ENCODE measurements around the gene MDGA2. TPM values are rescaled to one million over a fixed set of nuclear protein-coding genes. Genes with fewer than 3 reads are reported as not detected.
"Not testable (repeated sequence)": the region's sequence is repeated elsewhere in the genome, so short reads cannot be mapped to it uniquely, and the experiment has no call there.

The MDGA2 gene
- total RNA-seq, 2 donors from 2014 or later = not detected

- no peak overlapping the region for H3K27ac ChIP-seq
- no peak for DNase-seq
- TF ChIP-seq CTCF (IDR thresholded peaks at IDR 0.05) = no peak
- H3K4me3 ChIP-seq = no peak overlapping the region
- H3K36me3 ChIP-seq = no peaks in the 10 kb centered on the region
- intact Hi-C loops (cut with DNase I) = no loop called here
- H3K9ac ChIP-seq (ENCODE audit: low read depth in 2 of 2, low read length in 2 of 2) = no peak overlapping the region
- no peaks in the 10 kb centered on the region for H3K4me1 ChIP-seq
- no peaks in the 10 kb centered on the region for H3K9me3 ChIP-seq
- no peaks in the 10 kb centered on the region for H3K27me3 ChIP-seq
Observed at GRCh38 chr14:47658041-47658440, 17.4 kb downstream of the MDGA2 start.

GRCh38 chr14:47657143-47657542, 18.3 kb downstream of the MDGA2 start:
- Histone ChIP-seq H3K36me3 (no peaks in the 10 kb centered on the region), H3K27ac (no peak overlapping the region), H3K9ac (ENCODE audit: low read depth in 2 of 2, low read length in 2 of 2) (no peak overlapping the region), H3K4me3 (no peak overlapping the region), H3K9me3 (no peaks in the 10 kb centered on the region), H3K27me3 (no peaks in the 10 kb centered on the region), H3K4me1 (no peaks in the 10 kb centered on the region)
- TF ChIP-seq CTCF (IDR thresholded peaks at IDR 0.05) = no peak
- DNase-seq = no peak
- intact Hi-C loops (cut with DNase I) = no loop called here

GRCh38 chr14:47651337-47651736, 24.1 kb downstream of the MDGA2 start:
- DNase-seq = no peak
- H3K9me3 ChIP-seq = no peaks in the 10 kb centered on the region
- H3K4me1 ChIP-seq = no peaks in the 10 kb centered on the region
- no peaks in the 10 kb centered on the region for H3K36me3 ChIP-seq
- H3K27me3 ChIP-seq = no peaks in the 10 kb centered on the region
- no peak overlapping the region for H3K9ac ChIP-seq (ENCODE audit: low read depth in 2 of 2, low read length in 2 of 2)
- TF ChIP-seq CTCF (IDR thresholded peaks at IDR 0.05) = no peak
- no peak overlapping the region for H3K27ac ChIP-seq
- no peak overlapping the region for H3K4me3 ChIP-seq
- intact Hi-C loops (cut with DNase I) = no loop called here

GRCh38 chr14:47637753-47638152, 37.7 kb downstream of the MDGA2 start:
- DNase-seq = no peak
- TF ChIP-seq CTCF (IDR thresholded peaks at IDR 0.05) = no peak
- no peaks in the 10 kb centered on the region for H3K27me3 ChIP-seq
- H3K9ac ChIP-seq (ENCODE audit: low read depth in 2 of 2, low read length in 2 of 2) = no peak overlapping the region
- H3K4me1 ChIP-seq = no peaks in the 10 kb centered on the region
- H3K4me3 ChIP-seq = no peak overlapping the region
- no peaks in the 10 kb centered on the region for H3K36me3 ChIP-seq
- intact Hi-C loops (cut with DNase I) = no loop called here
- H3K27ac ChIP-seq = no peak overlapping the region
- no peaks in the 10 kb centered on the region for H3K9me3 ChIP-seq

- Histone ChIP-seq H3K4me3 (no peak overlapping the region), H3K27ac (no peak overlapping the region), H3K4me1 (no peaks in the 10 kb centered on the region), H3K9me3 (no peaks in the 10 kb centered on the region), H3K9ac (ENCODE audit: low read depth in 2 of 2, low read length in 2 of 2) (no peak overlapping the region), H3K27me3 (no peaks in the 10 kb centered on the region), H3K36me3 (no peaks in the 10 kb centered on the region)
- no peak for DNase-seq
- TF ChIP-seq CTCF (IDR thresholded peaks at IDR 0.05) = no peak
- intact Hi-C loops (cut with DNase I) = no loop called here
Observed at GRCh38 chr14:47626151-47627035, 49.0 kb downstream of the MDGA2 start.

GRCh38 chr14:47624126-47624525, 51.3 kb downstream of the MDGA2 start:
- H3K27ac ChIP-seq; H3K4me3 ChIP-seq; H3K36me3 ChIP-seq; H3K27me3 ChIP-seq; DNase-seq; H3K4me1 ChIP-seq; H3K9me3 ChIP-seq; H3K9ac ChIP-seq (ENCODE audit: low read depth in 2 of 2, low read length in 2 of 2); intact Hi-C loops (cut with DNase I): not testable (repeated sequence)
